Neural cell (in vitro differentiated cells): Measurements from ENCODE around the gene MACROH2A2. TPM values are rescaled to one million over a fixed set of nuclear protein-coding genes. Genes with fewer than 3 reads are reported as not detected.

Experiments used
- H2AFZ ChIP-seq: fragments of 200-600, 300-800 bp; sonication (generic), shearing (Covaris generic); 2 replicates; pipeline ENCODE4 v1.6.0; 2014; ENCODE audit warnings: low read depth, mild to moderate bottlenecking, antibody characterized with exemption, low read length, moderate library complexity
- H3F3A ChIP-seq: fragments of 200-600 bp; shearing (Covaris generic); 2 replicates; pipeline ENCODE4 v1.6.1; 2016; ENCODE audit warnings: mild to moderate bottlenecking, moderate library complexity, mixed read lengths, antibody characterized with exemption, low read length; ENCODE audit not compliant: insufficient read depth, poor library complexity, severe bottlenecking
- H3K27ac ChIP-seq: fragments of 200-600, 300-800 bp; sonication (generic), shearing (Covaris generic); 2 replicates; pipeline ENCODE4 v1.5.1; 2014; ENCODE audit warnings: mild to moderate bottlenecking, low read length, moderate library complexity
- H3K27me3 ChIP-seq: fragments of 300-800, 200-600 bp; sonication (generic), shearing (Covaris generic); 2 replicates; pipeline ENCODE4 v1.6.0; 2014; ENCODE audit warnings: mild to moderate bottlenecking, low read depth, low read length, moderate library complexity; ENCODE audit not compliant: insufficient read depth
- H3K36me3 ChIP-seq: fragments of 300-800, 200-600 bp; sonication (generic), shearing (Covaris generic); 2 replicates; pipeline ENCODE4 v1.5.1; 2014; ENCODE audit warnings: mild to moderate bottlenecking, antibody characterized with exemption, low read length, moderate library complexity; ENCODE audit not compliant: insufficient read depth
- H3K4me2 ChIP-seq: fragments of 300-800, 200-600 bp; sonication (generic), shearing (Covaris generic); 2 replicates; pipeline ENCODE4 v1.6.0; 2014; ENCODE audit warnings: mild to moderate bottlenecking, low read length
- H3K4me3 ChIP-seq: fragments of 300-800, 200-600 bp; sonication (generic), shearing (Covaris generic); 2 replicates; pipeline ENCODE4 v1.5.1; 2014; ENCODE audit warnings: mild to moderate bottlenecking, low read length, moderate library complexity
- H3K79me2 ChIP-seq: fragments of 200-600 bp; shearing (Covaris generic); replicated peaks from 2 replicates; pipeline ENCODE4 v1.6.0; 2014; ENCODE audit warnings: mild to moderate bottlenecking, low read length, moderate library complexity; ENCODE audit not compliant: insufficient read depth
- H3K9ac ChIP-seq: fragments of 300-800, 200-600 bp; sonication (generic), shearing (Covaris generic); 2 replicates; pipeline ENCODE4 v1.6.1; 2016; ENCODE audit warnings: mild to moderate bottlenecking, low read length, mixed read lengths
- H3K9me2 ChIP-seq: fragments of 200-600 bp; shearing (Covaris generic); 2 replicates; pipeline ENCODE4 v1.6.1; 2016; ENCODE audit warnings: mild to moderate bottlenecking, low read length, mixed read lengths; ENCODE audit not compliant: insufficient read depth
- H3K9me3 ChIP-seq: fragments of 200-600, 300-800 bp; sonication (generic), shearing (Covaris generic); 2 replicates; pipeline ENCODE4 v1.6.1; 2016; ENCODE audit warnings: mild to moderate bottlenecking, mixed run types, low read length, moderate library complexity, mixed read lengths
- H4K20me1 ChIP-seq: fragments of 200-600 bp; shearing (Covaris generic); 2 replicates; pipeline ENCODE4 v1.6.1; 2016; ENCODE audit warnings: mild to moderate bottlenecking, mixed run types; ENCODE audit not compliant: insufficient read depth
- CTCF ChIP-seq: fragments of 450-650 bp; IDR thresholded peaks from 2 replicates; pipeline ENCODE4 v1.5.1; 2014; ENCODE audit warnings: antibody characterized with exemption, mild to moderate bottlenecking, moderate library complexity; ENCODE audit not compliant: poor library complexity, severe bottlenecking
- EP300 ChIP-seq: fragments of 450-650 bp; conservative IDR thresholded peaks from 2 replicates; pipeline ENCODE4 v1.6.1; 2014; ENCODE audit warnings: antibody characterized with exemption, mild to moderate bottlenecking, moderate library complexity; ENCODE audit not compliant: poor library complexity, severe bottlenecking
- EZH2 ChIP-seq: fragments of 200-600, 300-800 bp; shearing (Covaris generic), sonication (generic); IDR thresholded peaks from 2 replicates; pipeline ENCODE4 v1.6.1; 2014; ENCODE audit warnings: antibody characterized with exemption, low read length, borderline replicate concordance, mild to moderate bottlenecking; ENCODE audit not compliant: insufficient read depth, poor library complexity, severe bottlenecking
- MXI1 ChIP-seq: fragments of 450-650 bp; conservative IDR thresholded peaks from 2 replicates; pipeline ENCODE4 v1.6.1; 2014; ENCODE audit warnings: antibody characterized with exemption, mild to moderate bottlenecking; ENCODE audit not compliant: poor library complexity, severe bottlenecking
- POLR2AphosphoS5 ChIP-seq: IDR thresholded peaks from 2 replicates; pipeline ENCODE4 v1.6.1; 2012
- RAD21 ChIP-seq: fragments of 450-650 bp; conservative IDR thresholded peaks from 2 replicates; pipeline ENCODE4 v1.6.1; 2014; ENCODE audit warnings: antibody characterized with exemption, mild to moderate bottlenecking, moderate library complexity
- REST ChIP-seq: IDR thresholded peaks from 2 replicates; pipeline ENCODE4 v1.6.1; 2012; ENCODE audit warnings: borderline replicate concordance
- SMC3 ChIP-seq: fragments of 450-650 bp; conservative IDR thresholded peaks from 2 replicates; pipeline ENCODE4 v1.6.1; 2014; ENCODE audit warnings: antibody characterized with exemption, mild to moderate bottlenecking, moderate library complexity; ENCODE audit not compliant: poor library complexity
- TAF1 ChIP-seq: IDR thresholded peaks from 2 replicates; pipeline ENCODE4 v1.6.1; 2012; ENCODE audit warnings: low read depth
- polyA plus RNA-seq: library from polyadenylated mRNA; depleted of rRNA; stranded (reverse); fragments of >200 nt; gene quantifications from 2 replicates; pipeline ENCODE4 v1.2.3, GENCODE V29; 2014

MACROH2A2 gene
- polyA plus RNA-seq, 1 donor from 2014 or later = 173 TPM

- no peaks in the 10 kb centered on the region for H3F3A ChIP-seq
- no peaks in the 10 kb centered on the region for H3K9me2 ChIP-seq
- no peak overlapping the region for H3K4me3 ChIP-seq
- no peak overlapping the region for H3K4me2 ChIP-seq
- no peak overlapping the region for H3K9ac ChIP-seq
- TF ChIP-seq EZH2 = no peak
- no peak for TF ChIP-seq EP300
- TF ChIP-seq RAD21 = no peak
- no peak for TF ChIP-seq TAF1
- no peak for TF ChIP-seq MXI1
- no peak for TF ChIP-seq SMC3
- no peak for TF ChIP-seq CTCF
- TF ChIP-seq REST = no peak
- TF ChIP-seq POLR2AphosphoS5 = no peak
- H3K36me3 ChIP-seq = no peaks in the 10 kb centered on the region
- no peak overlapping the region for H2AFZ ChIP-seq
- no peaks in the 10 kb centered on the region for H3K9me3 ChIP-seq
- no peak overlapping the region for H3K27ac ChIP-seq
- no peaks in the 10 kb centered on the region for H4K20me1 ChIP-seq
- no peaks in the 10 kb centered on the region for H3K79me2 ChIP-seq
- H3K27me3 ChIP-seq = no peaks in the 10 kb centered on the region
These were observed 18.4 kb upstream of the MACROH2A2 start for GRCh38 chr10:70034232-70034631.

DNA sequence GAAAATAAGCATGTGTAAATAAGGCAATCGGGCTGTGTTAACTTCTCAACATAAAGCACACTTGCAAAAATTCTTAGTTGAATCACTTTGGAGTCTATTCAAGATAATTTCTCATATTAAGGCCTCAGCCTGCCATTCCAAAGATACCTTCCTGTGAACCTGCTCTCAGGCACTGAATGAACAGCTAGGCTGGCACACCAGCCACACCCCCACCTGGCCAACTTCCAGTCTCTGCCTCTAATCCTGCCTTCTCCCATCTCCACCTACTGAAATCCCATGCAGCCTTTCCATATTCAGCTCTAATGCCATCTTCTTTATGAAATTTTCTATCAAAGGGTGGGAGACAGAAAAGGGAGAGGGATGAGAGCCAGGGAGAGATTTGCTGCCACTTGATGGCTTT, 17.1 kb upstream of the MACROH2A2 start:
- Histone ChIP-seq H4K20me1 (no peaks in the 10 kb centered on the region), H3K9ac (no peak overlapping the region), H3K36me3 (no peaks in the 10 kb centered on the region), H3K9me2 (no peaks in the 10 kb centered on the region), H3K27ac (no peak overlapping the region), H3K4me2 (no peak overlapping the region), H3K9me3 (no peaks in the 10 kb centered on the region), H3K79me2 (no peaks in the 10 kb centered on the region), H2AFZ (no peak overlapping the region), H3K27me3 (no peaks in the 10 kb centered on the region), H3K4me3 (no peak overlapping the region), H3F3A (no peaks in the 10 kb centered on the region)
- no peak for TF ChIP-seq EP300
- TF ChIP-seq TAF1 = no peak
- TF ChIP-seq REST = no peak
- no peak for TF ChIP-seq POLR2AphosphoS5
- no peak for TF ChIP-seq RAD21
- no peak for TF ChIP-seq MXI1
